ENCODE data around the gene PRKG1. TPM values are rescaled to one million over a fixed set of nuclear protein-coding genes. Genes with fewer than 3 reads are reported as not detected.

The PRKG1 gene
- total RNA-seq, 4 donors from 2014 or later = 26.5 to 72.3 (median 58.1) TPM

DNA sequence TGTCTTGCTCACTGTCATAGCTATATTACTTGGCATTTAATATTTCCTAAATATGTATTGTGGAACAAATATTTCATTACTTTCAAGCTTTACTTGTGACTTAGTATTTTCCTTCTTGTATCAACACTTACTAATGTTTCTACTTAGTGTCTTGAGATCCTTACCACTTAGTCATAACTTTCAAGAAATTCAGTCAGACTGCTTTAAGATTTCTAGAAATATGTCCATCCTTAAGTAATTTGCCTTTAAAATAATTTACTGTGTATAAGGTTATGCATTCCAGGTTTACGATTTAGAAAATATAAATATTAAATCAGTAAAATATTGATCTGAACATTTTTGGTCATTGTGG lies 712.4 kb downstream of the PRKG1 start:
- no peak overlapping the region for H3K27ac ChIP-seq
- no peaks in the 10 kb centered on the region for H3K9me3 ChIP-seq
- intact Hi-C loops (cut with DNase I) = no loop called here
- no peaks in the 10 kb centered on the region for H3K27me3 ChIP-seq
- DNase-seq = no peak
- TF ChIP-seq POLR2A (IDR thresholded peaks at IDR 0.05) = no peak
- TF ChIP-seq, protein P1, sequence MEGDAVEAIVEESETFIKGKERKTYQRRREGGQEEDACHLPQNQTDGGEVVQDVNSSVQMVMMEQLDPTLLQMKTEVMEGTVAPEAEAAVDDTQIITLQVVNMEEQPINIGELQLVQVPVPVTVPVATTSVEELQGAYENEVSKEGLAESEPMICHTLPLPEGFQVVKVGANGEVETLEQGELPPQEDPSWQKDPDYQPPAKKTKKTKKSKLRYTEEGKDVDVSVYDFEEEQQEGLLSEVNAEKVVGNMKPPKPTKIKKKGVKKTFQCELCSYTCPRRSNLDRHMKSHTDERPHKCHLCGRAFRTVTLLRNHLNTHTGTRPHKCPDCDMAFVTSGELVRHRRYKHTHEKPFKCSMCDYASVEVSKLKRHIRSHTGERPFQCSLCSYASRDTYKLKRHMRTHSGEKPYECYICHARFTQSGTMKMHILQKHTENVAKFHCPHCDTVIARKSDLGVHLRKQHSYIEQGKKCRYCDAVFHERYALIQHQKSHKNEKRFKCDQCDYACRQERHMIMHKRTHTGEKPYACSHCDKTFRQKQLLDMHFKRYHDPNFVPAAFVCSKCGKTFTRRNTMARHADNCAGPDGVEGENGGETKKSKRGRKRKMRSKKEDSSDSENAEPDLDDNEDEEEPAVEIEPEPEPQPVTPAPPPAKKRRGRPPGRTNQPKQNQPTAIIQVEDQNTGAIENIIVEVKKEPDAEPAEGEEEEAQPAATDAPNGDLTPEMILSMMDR (IDR thresholded peaks at IDR 0.05) = no peak
- H3K36me3 ChIP-seq = no peaks in the 10 kb centered on the region
- H3K4me1 ChIP-seq = peaks cover 0 to 1% of the 10 kb centered on the region in 2 donors
- 90 to 99% methylated on average over 1 of the region's 1 CpG for WGBS, 2 donors
- no peak overlapping the region for H3K4me3 ChIP-seq (replicated peaks in 1 of 3)

- H3K27me3 ChIP-seq = no peaks in the 10 kb centered on the region
- 87 to 89% methylated on average over 3 of the region's 3 CpGs for WGBS, 2 donors
- TF ChIP-seq, protein P1 (IDR thresholded peaks at IDR 0.05) = no peak
- no peak for TF ChIP-seq POLR2A (IDR thresholded peaks at IDR 0.05)
- no peaks in the 10 kb centered on the region for H3K4me1 ChIP-seq
- no peak overlapping the region for H3K27ac ChIP-seq
- intact Hi-C loops (cut with DNase I) = no loop called here
- H3K36me3 ChIP-seq = no peaks in the 10 kb centered on the region
- H3K9me3 ChIP-seq = no peaks in the 10 kb centered on the region
- H3K4me3 ChIP-seq (replicated peaks in 1 of 3) = no peak overlapping the region
- DNase-seq = no peak
These were observed 714.0 kb downstream of the PRKG1 start for GRCh38 chr10:51788273-51788672.

GRCh38 chr10:51789118-51789517 lies 714.8 kb downstream of the PRKG1 start:
- DNase-seq = no peak
- Histone ChIP-seq H3K9me3 (no peaks in the 10 kb centered on the region), H3K4me1 (no peaks in the 10 kb centered on the region), H3K27me3 (no peaks in the 10 kb centered on the region), H3K36me3 (no peaks in the 10 kb centered on the region), H3K4me3 (replicated peaks in 1 of 3) (no peak overlapping the region), H3K27ac (no peak overlapping the region)
- intact Hi-C loops (cut with DNase I) = no loop called here
- WGBS, 2 donors = 82 to 96% methylated on average over 1 of the region's 1 CpG
- TF ChIP-seq, protein P1 (IDR thresholded peaks at IDR 0.05) = no peak

- intact Hi-C loops (cut with DNase I) = no loop called here
- no peak for TF ChIP-seq POLR2A (IDR thresholded peaks at IDR 0.05)
- TF ChIP-seq, protein P1 (IDR thresholded peaks at IDR 0.05) = no peak
- no peak for DNase-seq
- no peaks in the 10 kb centered on the region for H3K36me3 ChIP-seq
- WGBS, 2 donors = 86 to 92% methylated on average over 4 of the region's 4 CpGs
- H3K27ac ChIP-seq = no peak overlapping the region
- H3K4me1 ChIP-seq = no peaks in the 10 kb centered on the region
- H3K4me3 ChIP-seq (replicated peaks in 1 of 3) = no peak overlapping the region
- H3K27me3 ChIP-seq = no peaks in the 10 kb centered on the region
- no peaks in the 10 kb centered on the region for H3K9me3 ChIP-seq
These were observed 715.6 kb downstream of the PRKG1 start for GRCh38 chr10:51789903-51790302.

- Histone ChIP-seq H3K4me3 (replicated peaks in 1 of 3) (no peak overlapping the region), H3K27ac (no peak overlapping the region), H3K4me1 (no peaks in the 10 kb centered on the region), H3K9me3 (no peaks in the 10 kb centered on the region), H3K27me3 (no peaks in the 10 kb centered on the region), H3K36me3 (no peaks in the 10 kb centered on the region)
- no peak for DNase-seq
- intact Hi-C loops (cut with DNase I) = no loop called here
- TF ChIP-seq, protein P1 (IDR thresholded peaks at IDR 0.05) = no peak
- TF ChIP-seq POLR2A (IDR thresholded peaks at IDR 0.05) = no peak
These were observed 718.4 kb downstream of the PRKG1 start for GRCh38 chr10:51792678-51793077.
